GM21367 (cell line): ENCODE measurements around the gene MOCS2.

ENCODE experiments used
- ATAC-seq: cut with Tn5 transposase; IDR thresholded peaks from one replicate; pipeline ENCODE4 v1.9.1; 2021; ENCODE audit not compliant: unreplicated experiment

MOCS2 gene

DNA sequence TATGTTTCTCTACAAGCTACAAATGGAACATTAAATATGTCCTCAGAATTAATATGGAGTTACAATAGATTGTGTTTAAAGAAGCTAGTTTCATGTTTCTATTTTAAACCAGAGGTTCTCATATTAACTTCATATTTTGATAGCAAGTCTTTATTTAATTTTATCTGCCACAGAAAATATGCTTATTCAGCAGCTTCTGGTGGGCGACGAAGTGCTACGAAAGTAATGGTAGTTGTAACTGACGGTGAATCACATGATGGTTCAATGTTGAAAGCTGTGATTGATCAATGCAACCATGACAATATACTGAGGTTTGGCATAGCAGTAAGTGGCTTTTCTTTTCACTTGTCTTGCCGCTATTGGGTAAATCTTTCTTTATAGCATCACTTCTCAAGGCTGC lies 54.2 kb downstream of the MOCS2 start:
- no peak for ATAC-seq

DNA sequence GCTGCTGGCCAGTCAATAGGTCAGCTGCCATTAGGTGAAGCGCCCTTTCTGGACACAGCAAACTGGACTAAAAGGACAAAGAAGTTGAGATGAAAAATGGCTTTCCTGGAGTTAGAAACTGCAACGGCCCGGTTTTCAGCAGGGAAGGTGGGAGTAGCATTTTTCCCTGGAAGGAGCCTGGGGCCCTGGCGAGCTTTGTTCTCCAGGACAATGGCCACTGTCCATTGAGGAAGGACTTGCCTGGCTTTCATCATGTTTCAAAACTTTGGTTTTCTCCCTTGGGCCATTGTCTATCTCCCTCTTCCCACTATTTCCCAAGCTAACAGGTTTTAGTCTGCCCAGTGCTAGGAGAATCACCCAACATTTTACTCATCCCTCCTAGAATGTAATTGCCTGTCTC lies 56.2 kb downstream of the MOCS2 start:
- no peak for ATAC-seq

DNA sequence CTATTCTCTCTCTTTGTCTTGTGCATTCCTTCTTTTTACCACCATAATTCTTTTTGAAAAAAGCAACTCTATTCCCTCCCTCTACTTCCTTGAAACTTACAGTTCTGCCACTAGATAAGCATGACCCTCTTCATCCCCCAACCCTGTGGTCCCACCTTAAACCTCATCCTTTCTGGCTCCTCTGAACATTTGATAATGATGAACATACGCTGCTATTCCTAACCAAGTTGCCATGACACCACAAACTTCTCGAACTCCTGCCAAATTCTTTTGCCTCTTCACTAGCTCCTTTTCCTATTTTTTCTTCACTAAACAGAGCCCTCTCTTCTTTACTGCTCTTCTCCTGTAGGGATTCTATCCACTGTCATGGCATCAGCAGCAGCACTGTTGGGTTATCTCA lies 57.1 kb downstream of the MOCS2 start:
- no peak for ATAC-seq

DNA sequence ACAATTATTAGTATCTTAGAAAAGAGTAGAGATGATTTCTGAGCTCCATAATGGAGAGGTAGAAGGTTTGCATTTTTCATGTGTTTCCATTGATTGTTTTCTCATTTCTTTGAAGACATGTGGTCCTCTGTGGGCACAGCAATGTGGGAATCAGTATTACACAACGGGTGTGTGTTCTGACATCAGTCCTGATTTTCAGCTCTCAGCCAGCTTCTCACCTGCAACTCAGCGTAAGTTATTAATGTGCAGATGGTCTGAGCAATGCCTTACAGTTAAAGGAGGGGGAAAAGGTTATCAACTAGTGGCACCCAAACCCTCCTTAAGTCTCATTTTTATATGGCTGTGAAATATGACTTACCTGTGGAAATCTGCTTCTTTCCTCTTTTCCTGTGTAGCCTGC lies 61.3 kb downstream of the MOCS2 start:
- ATAC-seq: no peak
